Measurements from ENCODE around the gene PSME3IP1.
"Not testable (repeated sequence)": the region's sequence is repeated elsewhere in the genome, so short reads cannot be mapped to it uniquely, and the experiment has no call there.

Gene PSME3IP1

GRCh38 chr16:57185945-57186871 is at the start of gene PSME3IP1, which contains the start of gene RSPRY1:
Gene PSME3IP1, minus strand, starts transcription at chr16:57186039. Its CDS starts 12,185 bp downstream, at chr16:57173854.
Gene RSPRY1, plus strand, starts transcription at chr16:57186329. Its CDS starts 18,330 bp downstream, at chr16:57204659.
- peak; percentile 100 for DNase-seq (ENCODE audit: low spot score)

- DNase-seq (ENCODE audit: low spot score) = peak; percentile 12
These were observed 49.5 kb upstream of the PSME3IP1 start for GRCh38 chr16:57235128-57236021.

GRCh38 chr16:57234707-57235092 is 48.9 kb upstream of the PSME3IP1 start:
- DNase-seq (ENCODE audit: low spot score) = no peak

- no peak for DNase-seq (ENCODE audit: low spot score)
These were observed 48.3 kb upstream of the PSME3IP1 start for GRCh38 chr16:57233944-57234706.

GRCh38 chr16:57231821-57232350 is 46.0 kb upstream of the PSME3IP1 start:
- DNase-seq (ENCODE audit: low spot score) = no peak

GRCh38 chr16:57229079-57229478 is 43.2 kb upstream of the PSME3IP1 start:
- no peak for DNase-seq (ENCODE audit: low spot score)

- DNase-seq (ENCODE audit: low spot score) = no peak
These were observed 41.1 kb upstream of the PSME3IP1 start for GRCh38 chr16:57226701-57227621.

- no peak for DNase-seq (ENCODE audit: low spot score)
These were observed 40.1 kb upstream of the PSME3IP1 start for GRCh38 chr16:57225978-57226377.

GRCh38 chr16:57224651-57225335 is 39.0 kb upstream of the PSME3IP1 start:
- DNase-seq (ENCODE audit: low spot score) = no peak

- DNase-seq (ENCODE audit: low spot score) = no peak
These were observed 37.2 kb upstream of the PSME3IP1 start for GRCh38 chr16:57223057-57223456.

- DNase-seq (ENCODE audit: low spot score) = no peak
These were observed 31.1 kb upstream of the PSME3IP1 start for GRCh38 chr16:57216968-57217367.

GRCh38 chr16:57213462-57213861 is 27.6 kb upstream of the PSME3IP1 start:
- no peak for DNase-seq (ENCODE audit: low spot score)

- DNase-seq (ENCODE audit: low spot score) = no peak
These were observed 23.9 kb upstream of the PSME3IP1 start for GRCh38 chr16:57209780-57210179.

- DNase-seq (ENCODE audit: low spot score) = no peak
These were observed 23.1 kb upstream of the PSME3IP1 start for GRCh38 chr16:57208926-57209325.

GRCh38 chr16:57204675-57205074 is 18.8 kb upstream of the PSME3IP1 start:
- no peak for DNase-seq (ENCODE audit: low spot score)

- no peak for DNase-seq (ENCODE audit: low spot score)
These were observed 17.6 kb upstream of the PSME3IP1 start for GRCh38 chr16:57203451-57203850.

- no peak for DNase-seq (ENCODE audit: low spot score)
These were observed 16.5 kb upstream of the PSME3IP1 start for GRCh38 chr16:57202095-57202886.

GRCh38 chr16:57200926-57201325 is 15.1 kb upstream of the PSME3IP1 start:
- not testable (repeated sequence) for DNase-seq (ENCODE audit: low spot score)

- DNase-seq (ENCODE audit: low spot score) = not testable (repeated sequence)
These were observed 14.5 kb upstream of the PSME3IP1 start for GRCh38 chr16:57200321-57200720.

All from CD4-positive, alpha-beta T cell treated with Interleukin-2 at 100 ng/mL for 4 hours (primary cell).